Measurements from ENCODE around the gene PCGF2. TPM values are rescaled to one million over a fixed set of nuclear protein-coding genes. Genes with fewer than 3 reads are reported as not detected.

PCGF2 gene
- polyA plus RNA-seq, 1 donor from 2014 or later: 11.7 TPM

DNA sequence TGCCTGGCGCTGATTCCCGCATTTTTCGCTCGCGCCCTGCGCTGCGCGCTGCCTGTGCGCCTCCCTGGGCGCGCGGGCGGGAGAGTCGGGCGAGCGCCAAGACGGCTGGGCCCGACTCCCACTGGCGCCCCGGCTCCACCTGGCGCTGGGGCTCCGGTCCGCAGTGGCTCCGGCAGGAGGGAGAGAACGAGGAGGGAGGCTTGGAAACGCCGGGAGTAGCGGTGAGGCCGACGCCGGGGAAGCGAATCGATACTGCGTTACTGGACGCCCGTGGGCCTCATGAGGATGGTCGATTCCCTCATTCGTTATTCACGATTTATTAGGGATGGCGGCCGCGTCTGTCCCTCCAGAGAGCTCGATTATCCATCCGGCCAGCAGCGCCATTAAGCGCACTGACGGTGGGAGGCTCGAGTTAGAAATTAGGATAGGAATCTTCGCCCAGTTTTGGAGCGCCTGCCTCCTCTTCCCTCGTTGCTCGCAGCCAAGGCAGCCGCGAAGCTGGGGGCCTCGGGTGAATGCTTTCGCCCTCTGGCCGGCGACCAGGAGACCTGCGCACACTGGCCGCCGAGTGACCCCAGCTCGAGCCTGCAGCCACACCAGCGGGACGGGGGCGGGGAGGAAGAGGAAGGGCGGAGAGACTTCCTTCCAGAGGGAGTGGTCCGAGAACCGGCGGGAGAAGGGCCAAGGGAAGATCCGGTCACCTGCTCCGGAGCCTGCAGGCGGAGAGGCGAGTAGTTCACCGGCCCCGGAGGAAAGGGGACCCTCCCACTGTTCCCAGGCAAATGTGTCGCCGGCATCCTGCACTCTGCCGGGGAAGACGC, 1.3 kb upstream of the PCGF2 start:
- peak overlapping the region; percentile 94 for H3K4me3 ChIP-seq (ENCODE audit: low read length)
- H3K27me3 ChIP-seq (ENCODE audit: insufficient read depth, low read depth, low read length): no peaks in the 10 kb centered on the region
- peak overlapping the region; percentile 94 for H3K27ac ChIP-seq (ENCODE audit: low read length)
- H4K20me1 ChIP-seq (ENCODE audit: insufficient read depth): no peaks in the 10 kb centered on the region
- no peaks in the 10 kb centered on the region for H3K9me3 ChIP-seq (ENCODE audit: low read length)
- H3K4me2 ChIP-seq (ENCODE audit: low read length): peak overlapping the region; percentile 67
- peak; percentile 40 for TF ChIP-seq REST (IDR thresholded peaks at IDR 0.05; ENCODE audit: borderline replicate concordance)
- no peak for TF ChIP-seq EZH2 (IDR thresholded peaks at IDR 0.05; ENCODE audit: borderline replicate concordance, insufficient read depth, low read length, poor library complexity, severe bottlenecking)
- TF ChIP-seq RAD21 (conservative IDR thresholded peaks at IDR 0.05): no peak
- no peak for TF ChIP-seq SMC3 (conservative IDR thresholded peaks at IDR 0.05; ENCODE audit: poor library complexity)
- TF ChIP-seq MXI1 (conservative IDR thresholded peaks at IDR 0.05; ENCODE audit: poor library complexity, severe bottlenecking): no peak
- TF ChIP-seq TAF1 (IDR thresholded peaks at IDR 0.05; ENCODE audit: low read depth): no peak
- TF ChIP-seq EP300 (conservative IDR thresholded peaks at IDR 0.05; ENCODE audit: poor library complexity, severe bottlenecking): no peak
- TF ChIP-seq, protein P1, sequence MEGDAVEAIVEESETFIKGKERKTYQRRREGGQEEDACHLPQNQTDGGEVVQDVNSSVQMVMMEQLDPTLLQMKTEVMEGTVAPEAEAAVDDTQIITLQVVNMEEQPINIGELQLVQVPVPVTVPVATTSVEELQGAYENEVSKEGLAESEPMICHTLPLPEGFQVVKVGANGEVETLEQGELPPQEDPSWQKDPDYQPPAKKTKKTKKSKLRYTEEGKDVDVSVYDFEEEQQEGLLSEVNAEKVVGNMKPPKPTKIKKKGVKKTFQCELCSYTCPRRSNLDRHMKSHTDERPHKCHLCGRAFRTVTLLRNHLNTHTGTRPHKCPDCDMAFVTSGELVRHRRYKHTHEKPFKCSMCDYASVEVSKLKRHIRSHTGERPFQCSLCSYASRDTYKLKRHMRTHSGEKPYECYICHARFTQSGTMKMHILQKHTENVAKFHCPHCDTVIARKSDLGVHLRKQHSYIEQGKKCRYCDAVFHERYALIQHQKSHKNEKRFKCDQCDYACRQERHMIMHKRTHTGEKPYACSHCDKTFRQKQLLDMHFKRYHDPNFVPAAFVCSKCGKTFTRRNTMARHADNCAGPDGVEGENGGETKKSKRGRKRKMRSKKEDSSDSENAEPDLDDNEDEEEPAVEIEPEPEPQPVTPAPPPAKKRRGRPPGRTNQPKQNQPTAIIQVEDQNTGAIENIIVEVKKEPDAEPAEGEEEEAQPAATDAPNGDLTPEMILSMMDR (IDR thresholded peaks at IDR 0.05; ENCODE audit: poor library complexity, severe bottlenecking): peak; percentile 22
- TF ChIP-seq POLR2AphosphoS5 (IDR thresholded peaks at IDR 0.05): peak; percentile 17
- H3K79me2 ChIP-seq (replicated peaks; ENCODE audit: insufficient read depth, low read length): peaks cover 45% of the 10 kb centered on the region
- H3K36me3 ChIP-seq (ENCODE audit: insufficient read depth, low read length): no peaks in the 10 kb centered on the region
- H3F3A ChIP-seq (ENCODE audit: insufficient read depth, low read length, poor library complexity, severe bottlenecking): no peaks in the 10 kb centered on the region
- H2AFZ ChIP-seq (ENCODE audit: low read depth, low read length): no peak overlapping the region
- H3K9me2 ChIP-seq (ENCODE audit: insufficient read depth, low read length): no peaks in the 10 kb centered on the region
- H3K9ac ChIP-seq (ENCODE audit: low read length): peak overlapping the region; percentile 92

DNA sequence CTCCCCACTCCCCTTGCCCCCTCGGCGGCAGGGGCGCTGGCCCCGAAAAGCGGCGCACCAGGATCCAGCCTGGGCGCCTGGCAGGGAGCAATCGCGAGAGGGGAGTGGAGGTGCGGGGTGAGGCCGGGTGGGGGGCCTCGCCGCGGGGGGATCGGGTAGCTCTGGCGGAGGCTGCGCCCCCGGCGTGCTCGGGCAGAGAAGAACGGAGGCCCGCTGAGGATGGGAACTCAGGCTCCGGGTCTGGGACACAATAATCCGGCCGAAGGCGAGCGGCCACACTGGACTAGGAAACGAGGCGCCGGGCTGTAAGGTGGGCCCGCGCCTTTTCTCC, 721 bp upstream of the PCGF2 start:
- H3K27ac ChIP-seq (ENCODE audit: low read length): peak overlapping the region; percentile 94
- no peaks in the 10 kb centered on the region for H3F3A ChIP-seq (ENCODE audit: insufficient read depth, low read length, poor library complexity, severe bottlenecking)
- H3K36me3 ChIP-seq (ENCODE audit: insufficient read depth, low read length): no peaks in the 10 kb centered on the region
- peak overlapping the region; percentile 92 for H3K9ac ChIP-seq (ENCODE audit: low read length)
- peak overlapping the region; percentile 67 for H3K4me2 ChIP-seq (ENCODE audit: low read length)
- H4K20me1 ChIP-seq (ENCODE audit: insufficient read depth): no peaks in the 10 kb centered on the region
- H3K9me3 ChIP-seq (ENCODE audit: low read length): no peaks in the 10 kb centered on the region
- TF ChIP-seq, protein P1 (IDR thresholded peaks at IDR 0.05; ENCODE audit: poor library complexity, severe bottlenecking): no peak
- TF ChIP-seq RAD21 (conservative IDR thresholded peaks at IDR 0.05) (no peak), POLR2AphosphoS5 (IDR thresholded peaks at IDR 0.05) (no peak), REST (IDR thresholded peaks at IDR 0.05; ENCODE audit: borderline replicate concordance) (no peak), SMC3 (conservative IDR thresholded peaks at IDR 0.05; ENCODE audit: poor library complexity) (no peak), EZH2 (IDR thresholded peaks at IDR 0.05; ENCODE audit: borderline replicate concordance, insufficient read depth, low read length, poor library complexity, severe bottlenecking) (no peak), MXI1 (conservative IDR thresholded peaks at IDR 0.05; ENCODE audit: poor library complexity, severe bottlenecking) (no peak), TAF1 (IDR thresholded peaks at IDR 0.05; ENCODE audit: low read depth) (no peak), EP300 (conservative IDR thresholded peaks at IDR 0.05; ENCODE audit: poor library complexity, severe bottlenecking) (no peak)
- H3K27me3 ChIP-seq (ENCODE audit: insufficient read depth, low read depth, low read length): no peaks in the 10 kb centered on the region
- peak overlapping the region; percentile 94 for H3K4me3 ChIP-seq (ENCODE audit: low read length)
- H3K79me2 ChIP-seq (replicated peaks; ENCODE audit: insufficient read depth, low read length): peaks cover 51% of the 10 kb centered on the region
- no peaks in the 10 kb centered on the region for H3K9me2 ChIP-seq (ENCODE audit: insufficient read depth, low read length)
- H2AFZ ChIP-seq (ENCODE audit: low read depth, low read length): no peak overlapping the region

Data from neural cell (in vitro differentiated cells).